Neural cell (in vitro differentiated cells): Measurements from ENCODE around the gene COLEC12.

Experiments used
- EP300 ChIP-seq: fragments of 450-650 bp; conservative IDR thresholded peaks from 2 replicates; pipeline ENCODE4 v1.6.1; 2014; ENCODE audit warnings: antibody characterized with exemption, mild to moderate bottlenecking, moderate library complexity; ENCODE audit not compliant: poor library complexity, severe bottlenecking
- POLR2AphosphoS5 ChIP-seq: IDR thresholded peaks from 2 replicates; pipeline ENCODE4 v1.6.1; 2012
- TF ChIP-seq, protein P1 (sequence below): fragments of 450-650 bp; IDR thresholded peaks from 2 replicates; pipeline ENCODE4 v1.5.1; 2014; ENCODE audit warnings: antibody characterized with exemption, mild to moderate bottlenecking, moderate library complexity; ENCODE audit not compliant: poor library complexity, severe bottlenecking

DNA sequence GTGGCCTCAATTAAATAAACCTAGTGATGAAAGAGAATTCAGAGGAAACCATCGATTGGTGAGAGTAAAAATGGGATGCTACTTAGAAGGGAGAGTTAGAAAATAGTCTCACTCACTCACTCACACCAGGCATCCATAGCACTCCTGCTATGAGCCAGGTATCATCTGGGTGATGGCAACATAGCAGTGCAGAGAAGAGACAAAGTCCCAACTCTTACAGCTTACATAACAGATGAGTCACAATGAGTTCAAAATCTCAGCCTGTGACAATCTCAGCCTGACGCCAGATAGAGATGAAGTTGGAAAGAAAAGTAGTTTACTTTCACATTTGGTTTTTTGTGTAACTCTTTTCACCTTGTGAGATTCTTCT is 177.3 kb downstream of the COLEC12 start:
- TF ChIP-seq, protein P1, sequence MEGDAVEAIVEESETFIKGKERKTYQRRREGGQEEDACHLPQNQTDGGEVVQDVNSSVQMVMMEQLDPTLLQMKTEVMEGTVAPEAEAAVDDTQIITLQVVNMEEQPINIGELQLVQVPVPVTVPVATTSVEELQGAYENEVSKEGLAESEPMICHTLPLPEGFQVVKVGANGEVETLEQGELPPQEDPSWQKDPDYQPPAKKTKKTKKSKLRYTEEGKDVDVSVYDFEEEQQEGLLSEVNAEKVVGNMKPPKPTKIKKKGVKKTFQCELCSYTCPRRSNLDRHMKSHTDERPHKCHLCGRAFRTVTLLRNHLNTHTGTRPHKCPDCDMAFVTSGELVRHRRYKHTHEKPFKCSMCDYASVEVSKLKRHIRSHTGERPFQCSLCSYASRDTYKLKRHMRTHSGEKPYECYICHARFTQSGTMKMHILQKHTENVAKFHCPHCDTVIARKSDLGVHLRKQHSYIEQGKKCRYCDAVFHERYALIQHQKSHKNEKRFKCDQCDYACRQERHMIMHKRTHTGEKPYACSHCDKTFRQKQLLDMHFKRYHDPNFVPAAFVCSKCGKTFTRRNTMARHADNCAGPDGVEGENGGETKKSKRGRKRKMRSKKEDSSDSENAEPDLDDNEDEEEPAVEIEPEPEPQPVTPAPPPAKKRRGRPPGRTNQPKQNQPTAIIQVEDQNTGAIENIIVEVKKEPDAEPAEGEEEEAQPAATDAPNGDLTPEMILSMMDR, result no peak
- TF ChIP-seq EP300 (no peak), POLR2AphosphoS5 (no peak)
